SU-DHL-6 (cell line): Measurements from ENCODE around the gene AKAP6.

ENCODE experiments used
- EZH2phosphoT487 ChIP-seq: fragments of 200-600 bp; sonication (generic), shearing (Covaris generic); conservative IDR thresholded peaks from 2 replicates; pipeline ENCODE4 v1.6.1; 2018; ENCODE audit warnings: mild to moderate bottlenecking, antibody characterized with exemption, low read length, moderate library complexity, mixed read lengths
- TF ChIP-seq, protein P1 (sequence below): fragments of 200-600 bp; sonication (generic); IDR thresholded peaks from one replicate; pipeline ENCODE4 v1.5.1; 2017; ENCODE audit warnings: antibody characterized with exemption, mild to moderate bottlenecking, low read length, moderate library complexity; ENCODE audit not compliant: insufficient read depth, poor library complexity, severe bottlenecking

DNA sequence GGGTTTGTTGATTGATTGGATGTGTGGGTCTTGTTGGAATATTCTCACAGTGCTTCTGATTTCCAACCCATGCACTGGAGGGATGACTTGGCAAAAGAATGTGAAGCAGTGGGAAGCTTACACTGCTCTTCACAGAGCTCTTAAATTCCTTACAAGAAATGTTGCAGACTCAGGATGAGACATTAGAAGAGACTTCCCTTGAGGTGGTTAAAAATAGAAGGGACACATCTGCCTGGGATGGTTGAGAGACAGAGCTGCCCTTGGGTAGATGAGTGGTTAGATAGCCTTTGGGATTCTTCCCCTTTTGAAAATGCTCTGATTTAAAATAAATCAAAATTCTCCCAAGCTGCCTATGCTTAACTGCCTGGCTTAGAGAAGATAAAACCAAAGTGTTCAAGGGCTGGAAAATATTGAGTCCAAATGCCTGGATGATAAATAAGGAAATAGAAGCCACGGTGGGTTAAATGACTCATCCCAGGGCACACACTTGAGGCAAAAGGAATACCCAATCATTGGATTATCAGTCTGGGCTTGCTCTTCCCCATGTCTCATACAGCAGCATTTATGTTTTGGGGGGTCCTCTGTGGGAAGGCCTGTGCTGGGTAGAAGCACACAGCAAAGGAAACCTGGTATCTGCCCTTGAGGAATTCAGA lies 264.3 kb downstream of the AKAP6 start:
- TF ChIP-seq, protein P1, sequence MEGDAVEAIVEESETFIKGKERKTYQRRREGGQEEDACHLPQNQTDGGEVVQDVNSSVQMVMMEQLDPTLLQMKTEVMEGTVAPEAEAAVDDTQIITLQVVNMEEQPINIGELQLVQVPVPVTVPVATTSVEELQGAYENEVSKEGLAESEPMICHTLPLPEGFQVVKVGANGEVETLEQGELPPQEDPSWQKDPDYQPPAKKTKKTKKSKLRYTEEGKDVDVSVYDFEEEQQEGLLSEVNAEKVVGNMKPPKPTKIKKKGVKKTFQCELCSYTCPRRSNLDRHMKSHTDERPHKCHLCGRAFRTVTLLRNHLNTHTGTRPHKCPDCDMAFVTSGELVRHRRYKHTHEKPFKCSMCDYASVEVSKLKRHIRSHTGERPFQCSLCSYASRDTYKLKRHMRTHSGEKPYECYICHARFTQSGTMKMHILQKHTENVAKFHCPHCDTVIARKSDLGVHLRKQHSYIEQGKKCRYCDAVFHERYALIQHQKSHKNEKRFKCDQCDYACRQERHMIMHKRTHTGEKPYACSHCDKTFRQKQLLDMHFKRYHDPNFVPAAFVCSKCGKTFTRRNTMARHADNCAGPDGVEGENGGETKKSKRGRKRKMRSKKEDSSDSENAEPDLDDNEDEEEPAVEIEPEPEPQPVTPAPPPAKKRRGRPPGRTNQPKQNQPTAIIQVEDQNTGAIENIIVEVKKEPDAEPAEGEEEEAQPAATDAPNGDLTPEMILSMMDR, result no peak
- TF ChIP-seq EZH2phosphoT487, result no peak
